HepG2 (cell line): ENCODE results near the gene KRTAP10-6. TPM values are rescaled to one million over a fixed set of nuclear protein-coding genes. Genes with fewer than 3 reads are reported as not detected.
A peak's percentile ranks its signal among the peaks of the same experiment; 100 is the strongest.

ENCODE experiments used
- HNF4A ChIP-seq: sonication (generic); formaldehyde crosslinking; IDR thresholded peaks from 2 replicates; pipeline ENCODE4 v1.4.0; 2020; ENCODE audit warnings: missing genetic modification reagents
- MAFK ChIP-seq, 2 experiments: IDR thresholded peaks in 1 of 2; conservative IDR thresholded peaks in 1 of 2; 2 replicates each; pipeline ENCODE4 v1.6.1; 2011; ENCODE audit warnings: improper control_type of control experiment in 2 of 2, low read length in 2 of 2
- MAZ ChIP-seq, 2 experiments: sonication (generic) in 1 of 2; formaldehyde crosslinking in 1 of 2; IDR thresholded peaks; 2 replicates each; pipeline versions ENCODE4 v1.5.0 to v1.6.1; 2012 to 2020; ENCODE audit warnings: low read depth in 2 of 2, mild to moderate bottlenecking in 2 of 2, borderline replicate concordance in 1 of 2, improper control_type of control experiment in 1 of 2, low read length in 1 of 2, missing genetic modification reagents in 1 of 2, moderate library complexity in 1 of 2
- MLX ChIP-seq: IDR thresholded peaks from 2 replicates; pipeline ENCODE4 v1.6.1; 2016
- NR2F2 ChIP-seq: IDR thresholded peaks from 2 replicates; pipeline ENCODE4 v1.6.1; 2012; ENCODE audit warnings: low read depth, inconsistent platforms, borderline replicate concordance
- REL ChIP-seq: sonication (generic); formaldehyde crosslinking; conservative IDR thresholded peaks from 2 replicates; pipeline ENCODE4 v1.8.0; 2022; ENCODE audit warnings: mild to moderate bottlenecking, missing genetic modification reagents, moderate library complexity
- STAG1 ChIP-seq: sonication (generic); formaldehyde crosslinking; IDR thresholded peaks from 2 replicates; pipeline ENCODE4 v1.4.0; 2020; ENCODE audit warnings: missing genetic modification reagents
- TARDBP ChIP-seq: sonication (generic); formaldehyde crosslinking; IDR thresholded peaks from 2 replicates; pipeline ENCODE4 v1.8.0; 2022; ENCODE audit warnings: mild to moderate bottlenecking, missing genetic modification reagents
- ZNF317 ChIP-seq: sonication (generic); formaldehyde crosslinking; IDR thresholded peaks from 2 replicates; pipeline ENCODE4 v1.5.0; 2020; ENCODE audit warnings: mild to moderate bottlenecking, missing genetic modification reagents
- ZNF556 ChIP-seq: sonication (generic); formaldehyde crosslinking; IDR thresholded peaks from 2 replicates; pipeline ENCODE4 v1.4.0; 2020; ENCODE audit warnings: mild to moderate bottlenecking, missing genetic modification reagents, borderline replicate concordance
- ZNF768 ChIP-seq: sonication (generic); formaldehyde crosslinking; IDR thresholded peaks from 2 replicates; pipeline ENCODE4 v1.4.0; 2020; ENCODE audit warnings: missing genetic modification reagents
- ZNF782 ChIP-seq: sonication (generic); formaldehyde crosslinking; IDR thresholded peaks from 2 replicates; pipeline ENCODE4 v1.4.0; 2020; ENCODE audit warnings: missing genetic modification reagents, mild to moderate bottlenecking, borderline replicate concordance
- polyA plus RNA-seq, 8 experiments: library from polyadenylated mRNA; depleted of rRNA in 3 of 8; stranded (reverse) in 7 of 8; unstranded in 1 of 8; fragments of >200 nt; fragmentation: Illumina TruSeq in 4 of 8; extraction: Trizol in 4 of 8; gene quantifications; 2 replicates each; pipeline versions ENCODE4 v1.2.1 to v1.2.3, GENCODE V29; 2011 to 2016; ENCODE audit warnings: low read depth in 4 of 8, missing spikeins in 1 of 8, mixed read lengths in 1 of 8; ENCODE audit not compliant: insufficient read depth in 1 of 8
- total RNA-seq, 5 experiments: library from RNA; depleted of rRNA; stranded (reverse); fragments of >200 nt; fragmentation: Illumina TruSeq; extraction: Trizol; gene quantifications; 2 replicates each; pipeline ENCODE4 v1.2.3, GENCODE V29; 2016; ENCODE audit warnings: low read depth in 1 of 5
- TF ChIP-seq, protein P1 (sequence below): sonication (generic); formaldehyde crosslinking; IDR thresholded peaks from 2 replicates; pipeline ENCODE4 v1.4.0; 2020; ENCODE audit warnings: missing genetic modification reagents
- TF ChIP-seq, protein P2 (sequence below): sonication (generic); formaldehyde crosslinking; IDR thresholded peaks from 2 replicates; pipeline ENCODE4 v1.4.0; 2020; ENCODE audit warnings: low read depth, missing genetic modification reagents
- TF ChIP-seq, protein P3 (sequence below): sonication (generic); formaldehyde crosslinking; IDR thresholded peaks from 2 replicates; pipeline ENCODE4 v1.5.1; 2020; ENCODE audit warnings: mild to moderate bottlenecking, missing genetic modification reagents, moderate library complexity
- TF ChIP-seq, protein P4 (sequence below): sonication (generic); formaldehyde crosslinking; IDR thresholded peaks from 2 replicates; pipeline ENCODE4 v1.4.0; 2020; ENCODE audit warnings: missing genetic modification reagents

KRTAP10-6 gene
- total and polyA plus RNA-seq, 2 of the 13 experiments (the other 11 are each of a cell fraction or from before 2014, with no cell fraction given): not detected

- TF ChIP-seq ZNF556 (0 out of 2 replicates have a peak, but pooled peaks have one; percentile 44), NR2F2 (no peak), STAG1 (CRISPR knock-in tag) (peak; percentile 15; the same call in 1 of the 2 replicates), REL (CRISPR knock-in tag) (peak; percentile 54; the same call in 1 of the 2 replicates), ZNF317 (CRISPR knock-in tag) (peak; percentile 100), HNF4A (CRISPR knock-in tag) (peak; percentile 89), MAFK (conservative IDR thresholded peaks at IDR 0.05 in 1 of 2, IDR thresholded peaks at IDR 0.05 in 1 of 2; ENCODE audit: low read length in 2 of 2) (no peak), TARDBP (peak; percentile 67), MLX (CRISPR knock-in tag) (0 out of 2 replicates have a peak, but pooled peaks have one; percentile 37), ZNF782 (no peak), ZNF768 (0 out of 2 replicates have a peak, but pooled peaks have one; percentile 35), MAZ (IDR thresholded peaks at IDR 0.05; ENCODE audit: borderline replicate concordance, low read depth, low read length) (no peak), MAZ (CRISPR knock-in tag; IDR thresholded peaks at IDR 0.05; ENCODE audit: low read depth) (peak; percentile 73)
- TF ChIP-seq, protein P1, sequence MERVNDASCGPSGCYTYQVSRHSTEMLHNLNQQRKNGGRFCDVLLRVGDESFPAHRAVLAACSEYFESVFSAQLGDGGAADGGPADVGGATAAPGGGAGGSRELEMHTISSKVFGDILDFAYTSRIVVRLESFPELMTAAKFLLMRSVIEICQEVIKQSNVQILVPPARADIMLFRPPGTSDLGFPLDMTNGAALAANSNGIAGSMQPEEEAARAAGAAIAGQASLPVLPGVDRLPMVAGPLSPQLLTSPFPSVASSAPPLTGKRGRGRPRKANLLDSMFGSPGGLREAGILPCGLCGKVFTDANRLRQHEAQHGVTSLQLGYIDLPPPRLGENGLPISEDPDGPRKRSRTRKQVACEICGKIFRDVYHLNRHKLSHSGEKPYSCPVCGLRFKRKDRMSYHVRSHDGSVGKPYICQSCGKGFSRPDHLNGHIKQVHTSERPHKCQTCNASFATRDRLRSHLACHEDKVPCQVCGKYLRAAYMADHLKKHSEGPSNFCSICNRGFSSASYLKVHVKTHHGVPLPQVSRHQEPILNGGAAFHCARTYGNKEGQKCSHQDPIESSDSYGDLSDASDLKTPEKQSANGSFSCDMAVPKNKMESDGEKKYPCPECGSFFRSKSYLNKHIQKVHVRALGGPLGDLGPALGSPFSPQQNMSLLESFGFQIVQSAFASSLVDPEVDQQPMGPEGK (CRISPR knock-in tag): peak; percentile 61
- TF ChIP-seq, protein P2, sequence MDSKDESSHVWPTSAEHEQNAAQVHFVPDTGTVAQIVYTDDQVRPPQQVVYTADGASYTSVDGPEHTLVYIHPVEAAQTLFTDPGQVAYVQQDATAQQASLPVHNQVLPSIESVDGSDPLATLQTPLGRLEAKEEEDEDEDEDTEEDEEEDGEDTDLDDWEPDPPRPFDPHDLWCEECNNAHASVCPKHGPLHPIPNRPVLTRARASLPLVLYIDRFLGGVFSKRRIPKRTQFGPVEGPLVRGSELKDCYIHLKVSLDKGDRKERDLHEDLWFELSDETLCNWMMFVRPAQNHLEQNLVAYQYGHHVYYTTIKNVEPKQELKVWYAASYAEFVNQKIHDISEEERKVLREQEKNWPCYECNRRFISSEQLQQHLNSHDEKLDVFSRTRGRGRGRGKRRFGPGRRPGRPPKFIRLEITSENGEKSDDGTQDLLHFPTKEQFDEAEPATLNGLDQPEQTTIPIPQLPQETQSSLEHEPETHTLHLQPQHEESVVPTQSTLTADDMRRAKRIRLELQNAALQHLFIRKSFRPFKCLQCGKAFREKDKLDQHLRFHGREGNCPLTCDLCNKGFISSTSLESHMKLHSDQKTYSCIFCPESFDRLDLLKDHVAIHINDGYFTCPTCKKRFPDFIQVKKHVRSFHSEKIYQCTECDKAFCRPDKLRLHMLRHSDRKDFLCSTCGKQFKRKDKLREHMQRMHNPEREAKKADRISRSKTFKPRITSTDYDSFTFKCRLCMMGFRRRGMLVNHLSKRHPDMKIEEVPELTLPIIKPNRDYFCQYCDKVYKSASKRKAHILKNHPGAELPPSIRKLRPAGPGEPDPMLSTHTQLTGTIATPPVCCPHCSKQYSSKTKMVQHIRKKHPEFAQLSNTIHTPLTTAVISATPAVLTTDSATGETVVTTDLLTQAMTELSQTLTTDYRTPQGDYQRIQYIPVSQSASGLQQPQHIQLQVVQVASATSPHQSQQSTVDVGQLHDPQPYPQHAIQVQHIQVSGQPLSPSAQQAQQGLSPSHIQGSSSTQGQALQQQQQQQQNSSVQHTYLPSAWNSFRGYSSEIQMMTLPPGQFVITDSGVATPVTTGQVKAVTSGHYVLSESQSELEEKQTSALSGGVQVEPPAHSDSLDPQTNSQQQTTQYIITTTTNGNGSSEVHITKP (CRISPR knock-in tag): peak; percentile 56; the same call in 1 of the 2 replicates
- TF ChIP-seq, protein P3, sequence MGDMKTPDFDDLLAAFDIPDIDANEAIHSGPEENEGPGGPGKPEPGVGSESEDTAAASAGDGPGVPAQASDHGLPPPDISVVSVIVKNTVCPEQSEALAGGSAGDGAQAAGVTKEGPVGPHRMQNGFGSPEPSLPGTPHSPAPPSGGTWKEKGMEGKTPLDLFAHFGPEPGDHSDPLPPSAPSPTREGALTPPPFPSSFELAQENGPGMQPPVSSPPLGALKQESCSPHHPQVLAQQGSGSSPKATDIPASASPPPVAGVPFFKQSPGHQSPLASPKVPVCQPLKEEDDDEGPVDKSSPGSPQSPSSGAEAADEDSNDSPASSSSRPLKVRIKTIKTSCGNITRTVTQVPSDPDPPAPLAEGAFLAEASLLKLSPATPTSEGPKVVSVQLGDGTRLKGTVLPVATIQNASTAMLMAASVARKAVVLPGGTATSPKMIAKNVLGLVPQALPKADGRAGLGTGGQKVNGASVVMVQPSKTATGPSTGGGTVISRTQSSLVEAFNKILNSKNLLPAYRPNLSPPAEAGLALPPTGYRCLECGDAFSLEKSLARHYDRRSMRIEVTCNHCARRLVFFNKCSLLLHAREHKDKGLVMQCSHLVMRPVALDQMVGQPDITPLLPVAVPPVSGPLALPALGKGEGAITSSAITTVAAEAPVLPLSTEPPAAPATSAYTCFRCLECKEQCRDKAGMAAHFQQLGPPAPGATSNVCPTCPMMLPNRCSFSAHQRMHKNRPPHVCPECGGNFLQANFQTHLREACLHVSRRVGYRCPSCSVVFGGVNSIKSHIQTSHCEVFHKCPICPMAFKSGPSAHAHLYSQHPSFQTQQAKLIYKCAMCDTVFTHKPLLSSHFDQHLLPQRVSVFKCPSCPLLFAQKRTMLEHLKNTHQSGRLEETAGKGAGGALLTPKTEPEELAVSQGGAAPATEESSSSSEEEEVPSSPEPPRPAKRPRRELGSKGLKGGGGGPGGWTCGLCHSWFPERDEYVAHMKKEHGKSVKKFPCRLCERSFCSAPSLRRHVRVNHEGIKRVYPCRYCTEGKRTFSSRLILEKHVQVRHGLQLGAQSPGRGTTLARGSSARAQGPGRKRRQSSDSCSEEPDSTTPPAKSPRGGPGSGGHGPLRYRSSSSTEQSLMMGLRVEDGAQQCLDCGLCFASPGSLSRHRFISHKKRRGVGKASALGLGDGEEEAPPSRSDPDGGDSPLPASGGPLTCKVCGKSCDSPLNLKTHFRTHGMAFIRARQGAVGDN (CRISPR knock-in tag): peak; percentile 91
- TF ChIP-seq, protein P4, sequence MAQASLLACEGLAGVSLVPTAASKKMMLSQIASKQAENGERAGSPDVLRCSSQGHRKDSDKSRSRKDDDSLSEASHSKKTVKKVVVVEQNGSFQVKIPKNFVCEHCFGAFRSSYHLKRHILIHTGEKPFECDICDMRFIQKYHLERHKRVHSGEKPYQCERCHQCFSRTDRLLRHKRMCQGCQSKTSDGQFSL (CRISPR knock-in tag): 0 out of 2 replicates have a peak, but pooled peaks have one; percentile 21
Observed at GRCh38 chr21:44574457-44575306, 17.6 kb downstream of the KRTAP10-6 start (continued).
